Peyer's patch (tissue), 4 donors: ENCODE measurements around the gene ZNF804B. TPM values are rescaled to one million over a fixed set of nuclear protein-coding genes. Genes with fewer than 3 reads are reported as not detected.
"Not testable (repeated sequence)": the region's sequence is repeated elsewhere in the genome, so short reads cannot be mapped to it uniquely, and the experiment has no call there.

Source experiments
- DNase-seq, 3 donors: peaks; one replicate each; pipeline ENCODE4 v3.0.0-alpha.2; 2017 to 2019
- H3K27ac ChIP-seq, 4 donors: fragments of 200-600 bp; sonication (generic); one replicate each; pipeline ENCODE4 v1.5.1; 2016 to 2019
- H3K27me3 ChIP-seq, 2 donors: fragments of 200-600 bp; sonication (generic); one replicate each; pipeline ENCODE4 v1.5.1; 2019
- H3K36me3 ChIP-seq, 3 donors: fragments of 200-600 bp; sonication (generic); one replicate each; pipeline ENCODE4 v1.5.1; 2016 to 2019
- H3K4me1 ChIP-seq, 4 donors: fragments of 200-600 bp; sonication (generic); one replicate each; pipeline ENCODE4 v1.5.1; 2016 to 2019
- H3K4me3 ChIP-seq, 4 donors: fragments of 200-600 bp; sonication (generic); 1 replicate in 3 of 4; 2 replicates in 1 of 4; pipeline ENCODE4 v1.5.1; 2016 to 2019; ENCODE audit warnings: mild to moderate bottlenecking in 1 of 4
- H3K9me3 ChIP-seq, 4 donors: fragments of 200-600 bp; sonication (generic); one replicate each; pipeline ENCODE4 v1.5.1; 2016 to 2019; ENCODE audit warnings: mild to moderate bottlenecking in 1 of 4
- CTCF ChIP-seq, 6 experiments: fragments of 450-650 bp in 4 of 6; fragments of 200-600 bp in 2 of 6; sonication (generic) in 1 of 6; IDR thresholded peaks; one replicate each; pipeline ENCODE4 v1.5.1; 2017 to 2019; ENCODE audit warnings: antibody characterized with exemption in 6 of 6, mild to moderate bottlenecking in 3 of 6, moderate library complexity in 1 of 6
- POLR2A ChIP-seq, 2 donors: fragments of 450-650 bp; IDR thresholded peaks; one replicate each; pipeline ENCODE4 v1.5.1; 2017; ENCODE audit warnings: antibody characterized with exemption in 2 of 2, mild to moderate bottlenecking in 2 of 2, moderate library complexity in 2 of 2
- total RNA-seq, 4 donors: library from RNA; depleted of rRNA; stranded (reverse); fragments of >200 nt; gene quantifications; one replicate each; pipeline ENCODE4 v1.1.0, GENCODE V29; 2016

Gene ZNF804B
- total RNA-seq, 4 donors from 2014 or later = not detected

GRCh38 chr7:89182116-89182515 lies 422.6 kb downstream of the ZNF804B start:
- DNase-seq = no peak
- Histone ChIP-seq H3K27ac (no peak overlapping the region), H3K36me3 (no peaks in the 10 kb centered on the region), H3K27me3 (no peaks in the 10 kb centered on the region), H3K9me3 (peaks cover 0 to 4% (median 0%) of the 10 kb centered on the region in 4 donors), H3K4me3 (no peak overlapping the region), H3K4me1 (no peaks in the 10 kb centered on the region)
- TF ChIP-seq CTCF (IDR thresholded peaks at IDR 0.05) (no peak), POLR2A (IDR thresholded peaks at IDR 0.05) (no peak)

- TF ChIP-seq POLR2A (IDR thresholded peaks at IDR 0.05) = no peak
- Histone ChIP-seq H3K4me3 (no peak overlapping the region), H3K4me1 (no peaks in the 10 kb centered on the region), H3K36me3 (no peaks in the 10 kb centered on the region), H3K9me3 (peaks cover 0 to 4% (median 0%) of the 10 kb centered on the region in 4 donors), H3K27ac (no peak overlapping the region), H3K27me3 (no peaks in the 10 kb centered on the region)
- DNase-seq = no peak
These were observed 424.2 kb downstream of the ZNF804B start for GRCh38 chr7:89183712-89184111.

- H3K9me3 ChIP-seq = no peaks in the 10 kb centered on the region
- TF ChIP-seq POLR2A (IDR thresholded peaks at IDR 0.05) = no peak
- no peak for TF ChIP-seq CTCF (IDR thresholded peaks at IDR 0.05)
- H3K36me3 ChIP-seq = no peaks in the 10 kb centered on the region
- no peaks in the 10 kb centered on the region for H3K4me1 ChIP-seq
- H3K27ac ChIP-seq = no peak overlapping the region
- H3K4me3 ChIP-seq = no peak overlapping the region
- DNase-seq = no peak
- no peaks in the 10 kb centered on the region for H3K27me3 ChIP-seq
These were observed 441.3 kb downstream of the ZNF804B start for GRCh38 chr7:89200758-89201157.

- Histone ChIP-seq H3K27me3 (no peaks in the 10 kb centered on the region), H3K4me3 (no peak overlapping the region), H3K4me1 (no peaks in the 10 kb centered on the region), H3K9me3 (peaks cover 0 to 5% (median 0%) of the 10 kb centered on the region in 4 donors), H3K27ac (no peak overlapping the region), H3K36me3 (no peaks in the 10 kb centered on the region)
- TF ChIP-seq CTCF (IDR thresholded peaks at IDR 0.05) (no peak), POLR2A (IDR thresholded peaks at IDR 0.05) (no peak)
- no peak for DNase-seq
These were observed 464.4 kb downstream of the ZNF804B start for GRCh38 chr7:89223900-89224395.

GRCh38 chr7:89228688-89229171 lies 469.2 kb downstream of the ZNF804B start:
- DNase-seq = not testable (repeated sequence)

GRCh38 chr7:89238156-89238555 lies 478.7 kb downstream of the ZNF804B start:
- no peak for DNase-seq
- no peaks in the 10 kb centered on the region for H3K4me1 ChIP-seq
- no peak for TF ChIP-seq POLR2A (IDR thresholded peaks at IDR 0.05)
- H3K27ac ChIP-seq = no peak overlapping the region
- no peaks in the 10 kb centered on the region for H3K9me3 ChIP-seq
- no peak overlapping the region for H3K4me3 ChIP-seq
- H3K27me3 ChIP-seq = no peaks in the 10 kb centered on the region
- no peaks in the 10 kb centered on the region for H3K36me3 ChIP-seq

More at GRCh38 chr7:89228688-89229171, 469.2 kb downstream of the ZNF804B start:
- H3K9me3 ChIP-seq, H3K4me3 ChIP-seq, H3K27ac ChIP-seq, H3K27me3 ChIP-seq, H3K36me3 ChIP-seq, H3K4me1 ChIP-seq: not testable (repeated sequence)

GRCh38 chr7:89246196-89246595 lies 486.7 kb downstream of the ZNF804B start:
- Histone ChIP-seq H3K27ac (no peak overlapping the region), H3K27me3 (no peaks in the 10 kb centered on the region), H3K4me3 (no peak overlapping the region), H3K36me3 (no peaks in the 10 kb centered on the region), H3K9me3 (peaks cover 0 to 12% (median 0%) of the 10 kb centered on the region in 4 donors), H3K4me1 (no peaks in the 10 kb centered on the region)
- no peak for DNase-seq
- TF ChIP-seq CTCF (IDR thresholded peaks at IDR 0.05) = no peak
- no peak for TF ChIP-seq POLR2A (IDR thresholded peaks at IDR 0.05)
